ENCODE results near the gene ZNF467.

ZNF467 gene

DNA sequence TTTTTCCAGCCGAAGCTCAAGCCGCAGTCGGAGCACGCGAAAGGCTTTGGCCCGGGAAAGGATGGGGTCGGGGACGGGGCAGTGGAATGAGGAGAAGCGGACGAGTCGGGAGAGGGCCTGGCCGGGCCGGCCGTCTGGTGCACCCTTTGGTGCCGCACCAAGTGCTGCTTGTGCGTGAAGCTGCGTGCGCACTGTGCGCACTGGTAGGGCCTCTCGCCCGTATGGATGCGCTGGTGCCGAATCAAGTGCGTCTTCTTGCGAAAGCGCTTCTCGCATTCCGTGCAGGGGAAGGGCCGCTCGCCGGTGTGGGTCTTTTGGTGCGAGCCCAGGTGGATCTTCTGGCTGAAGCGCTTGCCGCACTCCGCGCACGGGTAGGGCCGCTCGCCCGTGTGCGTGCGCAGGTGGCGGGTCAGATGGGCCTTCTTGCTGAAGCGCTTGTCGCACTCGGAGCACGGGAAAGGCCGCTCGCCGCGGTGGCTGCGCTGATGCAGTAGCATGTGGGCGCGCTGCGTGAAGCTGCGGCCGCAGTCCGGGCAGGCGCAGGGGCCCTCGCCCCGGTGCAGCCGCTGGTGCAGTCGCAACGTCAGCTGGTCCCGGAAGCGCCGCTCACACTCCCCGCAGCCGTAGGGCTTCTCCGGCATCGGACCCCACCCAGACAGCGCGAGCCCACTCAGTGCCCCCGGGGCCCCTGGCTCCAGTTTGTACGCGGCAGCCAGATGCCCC, 7.8 kb downstream of the ZNF467 start:
- TF ChIP-seq, protein P1, sequence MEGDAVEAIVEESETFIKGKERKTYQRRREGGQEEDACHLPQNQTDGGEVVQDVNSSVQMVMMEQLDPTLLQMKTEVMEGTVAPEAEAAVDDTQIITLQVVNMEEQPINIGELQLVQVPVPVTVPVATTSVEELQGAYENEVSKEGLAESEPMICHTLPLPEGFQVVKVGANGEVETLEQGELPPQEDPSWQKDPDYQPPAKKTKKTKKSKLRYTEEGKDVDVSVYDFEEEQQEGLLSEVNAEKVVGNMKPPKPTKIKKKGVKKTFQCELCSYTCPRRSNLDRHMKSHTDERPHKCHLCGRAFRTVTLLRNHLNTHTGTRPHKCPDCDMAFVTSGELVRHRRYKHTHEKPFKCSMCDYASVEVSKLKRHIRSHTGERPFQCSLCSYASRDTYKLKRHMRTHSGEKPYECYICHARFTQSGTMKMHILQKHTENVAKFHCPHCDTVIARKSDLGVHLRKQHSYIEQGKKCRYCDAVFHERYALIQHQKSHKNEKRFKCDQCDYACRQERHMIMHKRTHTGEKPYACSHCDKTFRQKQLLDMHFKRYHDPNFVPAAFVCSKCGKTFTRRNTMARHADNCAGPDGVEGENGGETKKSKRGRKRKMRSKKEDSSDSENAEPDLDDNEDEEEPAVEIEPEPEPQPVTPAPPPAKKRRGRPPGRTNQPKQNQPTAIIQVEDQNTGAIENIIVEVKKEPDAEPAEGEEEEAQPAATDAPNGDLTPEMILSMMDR (IDR thresholded peaks at IDR 0.05; ENCODE audit: low read depth, low read length): no peak
- no peak for DNase-seq (ENCODE audit: extremely low read depth, low read depth)

DNA sequence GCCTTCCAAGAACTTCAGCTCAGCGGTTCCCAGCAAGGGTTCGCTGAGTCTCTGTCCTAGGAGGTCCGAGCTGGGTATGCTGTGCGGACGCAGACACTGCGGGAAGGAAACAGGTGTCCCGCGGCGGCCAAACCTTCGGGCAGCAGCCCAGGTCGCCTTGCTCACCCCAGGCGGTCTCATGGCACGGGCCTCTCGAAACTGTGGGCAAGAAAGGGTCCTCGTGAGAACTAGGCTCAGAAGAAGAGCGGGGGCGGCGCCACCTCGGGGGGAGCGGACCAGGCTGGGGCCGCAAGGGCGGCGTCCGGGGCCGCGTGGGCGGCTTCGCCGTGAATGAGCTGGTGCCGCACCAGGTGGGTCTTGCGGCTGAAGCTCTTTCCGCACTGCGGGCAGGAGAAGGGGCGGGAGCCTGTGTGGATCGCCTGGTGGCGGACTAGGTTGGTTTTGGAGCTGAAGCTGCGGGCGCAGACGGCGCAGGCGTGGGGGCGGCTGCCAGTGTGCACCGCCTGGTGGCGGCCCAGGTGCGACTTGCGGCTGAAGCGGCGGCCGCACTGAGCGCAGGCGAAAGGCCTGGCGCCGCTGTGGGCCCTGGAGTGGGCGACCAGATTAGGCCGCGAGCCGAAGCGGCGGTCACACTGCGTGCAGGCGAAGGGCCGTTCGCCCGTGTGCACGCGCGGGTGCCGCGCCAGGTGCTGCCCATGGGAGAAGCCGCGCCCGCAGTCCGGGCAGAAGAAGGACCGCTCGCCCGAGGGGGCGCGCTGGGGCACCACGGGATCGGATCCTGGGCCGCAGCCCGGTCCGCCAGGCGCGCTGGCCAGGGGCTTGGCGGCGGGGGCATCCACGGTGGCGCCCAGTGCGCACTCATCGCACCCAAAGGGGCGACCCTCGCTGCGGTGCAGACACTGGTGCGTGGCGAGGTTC, 8.6 kb downstream of the ZNF467 start:
- no peak for DNase-seq (ENCODE audit: extremely low read depth, low read depth)
- TF ChIP-seq, protein P1 (IDR thresholded peaks at IDR 0.05; ENCODE audit: low read depth, low read length): no peak

DNA sequence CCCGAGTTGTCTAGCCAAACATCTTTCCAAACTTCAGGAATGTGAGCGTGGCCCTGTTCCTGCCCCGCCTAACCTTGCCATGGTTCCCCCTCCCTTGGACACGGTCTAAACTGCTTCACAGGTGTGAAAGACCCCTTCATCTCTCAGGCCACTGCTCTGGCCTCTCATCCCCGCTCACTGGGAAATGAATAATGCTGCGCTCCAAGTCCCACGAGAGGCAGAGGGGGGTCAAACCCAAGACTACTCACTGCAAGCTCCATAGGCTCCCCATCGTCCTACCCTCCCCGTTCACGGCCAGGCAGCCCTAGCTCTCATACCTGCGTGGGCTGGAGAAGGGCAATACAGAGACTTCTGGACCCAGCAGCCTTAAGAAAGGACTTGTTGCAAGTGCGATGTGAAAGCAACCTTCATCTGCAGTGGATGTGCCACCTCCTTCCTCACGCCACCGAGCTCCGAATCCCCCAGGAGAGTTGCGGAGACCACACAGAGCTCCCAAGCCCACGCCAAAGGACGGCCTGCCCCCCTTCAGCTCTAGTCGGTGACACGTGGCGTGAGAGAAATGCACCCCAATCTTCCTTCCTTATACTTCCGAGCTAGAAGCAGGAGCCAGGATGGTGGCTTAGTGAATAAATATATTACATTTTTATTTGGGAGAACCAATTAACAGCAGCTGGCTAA, 9.7 kb downstream of the ZNF467 start:
- TF ChIP-seq, protein P1 (IDR thresholded peaks at IDR 0.05; ENCODE audit: low read depth, low read length): no peak

DNA sequence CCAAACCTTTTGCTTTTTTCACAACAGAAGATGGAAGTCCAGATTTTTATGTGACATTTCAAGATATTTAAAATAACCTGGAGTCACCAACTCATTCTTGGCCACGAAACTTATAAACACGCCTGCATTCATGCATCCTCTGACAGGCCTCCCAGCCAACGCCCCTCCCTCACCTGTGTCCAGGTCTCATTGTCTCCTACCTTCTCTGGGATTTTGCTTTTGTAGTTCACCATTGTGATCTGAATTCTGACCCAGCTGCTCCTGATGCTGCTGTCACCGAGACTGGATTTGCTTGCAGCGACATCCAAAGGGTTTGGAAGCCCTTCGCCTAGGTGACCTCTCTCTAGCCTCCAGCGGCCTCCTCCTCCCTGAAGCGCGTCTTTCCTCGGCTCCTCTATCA, 10.8 kb downstream of the ZNF467 start:
- no peak for DNase-seq (ENCODE audit: extremely low read depth, low read depth)
- TF ChIP-seq, protein P1 (IDR thresholded peaks at IDR 0.05; ENCODE audit: low read depth, low read length): no peak

More for the DNA sequence above, 9.7 kb downstream of the ZNF467 start:
- no peak for DNase-seq (ENCODE audit: extremely low read depth, low read depth)

DNA sequence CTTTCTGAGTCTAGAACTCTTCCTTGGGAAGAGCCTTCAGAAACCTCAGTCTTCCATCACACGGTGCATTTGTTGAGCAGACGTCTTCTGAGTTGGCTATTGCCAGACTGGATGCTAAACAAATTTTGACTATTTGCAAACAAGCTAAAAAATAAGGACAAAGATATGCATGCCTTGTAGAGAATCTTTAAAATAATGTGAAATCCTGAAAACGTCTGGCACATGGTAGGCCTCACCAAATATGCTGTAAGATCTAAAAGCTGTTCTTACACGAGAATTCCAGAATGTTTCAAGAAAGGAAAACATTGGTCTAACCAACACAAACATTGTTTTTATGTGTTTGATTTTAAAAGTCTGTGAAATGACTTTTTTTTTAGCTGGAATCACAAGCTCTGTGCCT, 11.3 kb downstream of the ZNF467 start:
- TF ChIP-seq, protein P1 (IDR thresholded peaks at IDR 0.05; ENCODE audit: low read depth, low read length): no peak
- DNase-seq (ENCODE audit: extremely low read depth, low read depth): no peak

DNA sequence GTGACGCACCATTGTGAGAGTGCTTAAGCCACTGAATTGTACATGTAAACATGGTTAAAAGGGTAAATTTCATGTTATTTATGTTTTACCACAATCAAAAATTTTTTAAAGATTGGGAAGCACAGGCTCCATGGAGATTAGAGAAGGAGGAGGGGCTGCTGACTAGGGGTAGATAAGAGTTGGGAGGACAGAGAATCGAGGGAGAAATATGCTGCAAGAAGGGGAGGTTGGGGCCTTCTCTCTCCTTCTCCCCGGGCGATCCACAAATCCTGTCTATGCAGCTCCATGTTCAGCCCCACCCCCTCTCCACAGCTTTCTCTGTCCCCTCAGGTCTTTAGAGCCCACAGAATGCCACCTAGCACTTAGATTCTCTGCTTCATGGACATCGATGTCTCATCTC, 12.1 kb downstream of the ZNF467 start:
- no peak for DNase-seq (ENCODE audit: extremely low read depth, low read depth)
- TF ChIP-seq, protein P1 (IDR thresholded peaks at IDR 0.05; ENCODE audit: low read depth, low read length): no peak

Measured in AG09319 (cell line).